Measurements from ENCODE around the gene PRDM5. TPM values are rescaled to one million over a fixed set of nuclear protein-coding genes. Genes with fewer than 3 reads are reported as not detected.

PRDM5 gene
- total RNA-seq, 1 experiment from 2014 or later = 5.1 TPM

GRCh38 chr4:120915336-120915735, 7.2 kb downstream of the PRDM5 start:
- CTCF ChIA-PET = no interaction called here
- H3K79me2 ChIP-seq (ENCODE audit: insufficient read depth, low read length) = no peaks in the 10 kb centered on the region
- POLR2A ChIA-PET = no interaction called here

GRCh38 chr4:120903419-120903818, 19.1 kb downstream of the PRDM5 start:
- TF ChIP-seq EZH2 (IDR thresholded peaks at IDR 0.05) (no peak), ZNF274 (IDR thresholded peaks at IDR 0.05; ENCODE audit: low read depth, low read length) (no peak), POLR2A (IDR thresholded peaks at IDR 0.05; ENCODE audit: borderline replicate concordance, extremely low read depth, insufficient read depth, insufficient read length) (no peak), EZH2phosphoT487 (IDR thresholded peaks at IDR 0.05; ENCODE audit: borderline replicate concordance) (no peak), ZFX (IDR thresholded peaks at IDR 0.05) (no peak), EGR1 (IDR thresholded peaks at IDR 0.05; ENCODE audit: low read depth) (no peak), ELF1 (IDR thresholded peaks at IDR 0.05; ENCODE audit: borderline replicate concordance, low read depth) (no peak), SRF (IDR thresholded peaks at IDR 0.05; ENCODE audit: low read depth) (no peak), SP1 (IDR thresholded peaks at IDR 0.05; ENCODE audit: low read depth) (no peak), RAD21 (IDR thresholded peaks at IDR 0.05; ENCODE audit: low read depth) (no peak), SIN3A (IDR thresholded peaks at IDR 0.05; ENCODE audit: low read depth) (no peak), JUND (IDR thresholded peaks at IDR 0.05) (no peak), CTCF (IDR thresholded peaks at IDR 0.05 in 2 of 3, conservative IDR thresholded peaks at IDR 0.05 in 1 of 3; ENCODE audit: borderline replicate concordance in 1 of 3, insufficient read depth in 1 of 3, low read depth in 2 of 3, low read length in 2 of 3) (no peak), YY1 (IDR thresholded peaks at IDR 0.05; ENCODE audit: extremely low read depth, insufficient replicate concordance, low read depth, low read length) (no peak), CEBPB (IDR thresholded peaks at IDR 0.05; ENCODE audit: low read depth) (no peak), TCF7L2 (IDR thresholded peaks at IDR 0.05; ENCODE audit: borderline replicate concordance, extremely low read depth, insufficient read depth, insufficient read length) (no peak)

More at GRCh38 chr4:120915336-120915735, 7.2 kb downstream of the PRDM5 start:
- DNase-seq (ENCODE audit: low read depth, low spot score) (no peak), ATAC-seq (no peak)
- H3K4me2 ChIP-seq (ENCODE audit: low read length) = no peak overlapping the region
- no peak for TF ChIP-seq POLR2AphosphoS5 (IDR thresholded peaks at IDR 0.05; ENCODE audit: low read depth, low read length)
- TF ChIP-seq SRF (IDR thresholded peaks at IDR 0.05; ENCODE audit: low read depth) = no peak
- TF ChIP-seq SIN3A (IDR thresholded peaks at IDR 0.05; ENCODE audit: low read depth) = no peak
- TF ChIP-seq ZNF274 (IDR thresholded peaks at IDR 0.05; ENCODE audit: low read depth, low read length) = no peak
- no peak for TF ChIP-seq FOSL1 (IDR thresholded peaks at IDR 0.05; ENCODE audit: low read depth)
- no peak for TF ChIP-seq EGR1 (IDR thresholded peaks at IDR 0.05; ENCODE audit: low read depth)
- no peak for TF ChIP-seq CEBPB (IDR thresholded peaks at IDR 0.05; ENCODE audit: low read depth)
- TF ChIP-seq RAD21 (IDR thresholded peaks at IDR 0.05; ENCODE audit: low read depth) = no peak
- no peak for TF ChIP-seq TCF7L2 (IDR thresholded peaks at IDR 0.05; ENCODE audit: borderline replicate concordance, extremely low read depth, insufficient read depth, insufficient read length)
- H3K27me3 ChIP-seq (ENCODE audit: insufficient read depth, low read length) = no peaks in the 10 kb centered on the region
- no peaks in the 10 kb centered on the region for H3K36me3 ChIP-seq (ENCODE audit: control insufficient read depth in 1 of 2, insufficient read depth in 2 of 2, low read length in 2 of 2)
- intact Hi-C loops (cut with micrococcal nuclease) = no loop called here
- no peak overlapping the region for H2AFZ ChIP-seq (ENCODE audit: low read depth, low read length, poor library complexity, severe bottlenecking)
- H3K4me1 ChIP-seq (ENCODE audit: control insufficient read depth in 1 of 2, insufficient read depth in 2 of 2, low read length in 2 of 2) = no peaks in the 10 kb centered on the region
- no peak overlapping the region for H3K9ac ChIP-seq (ENCODE audit: low read length)
- no peaks in the 10 kb centered on the region; the same call in 1 of the 2 replicates for H4K20me1 ChIP-seq (ENCODE audit: insufficient read depth)
- no peaks in the 10 kb centered on the region for H3K9me2 ChIP-seq (ENCODE audit: insufficient read depth)
- BruUV-seq (replicated peaks) = no TSS peak
- H3K9me3 ChIP-seq (ENCODE audit: control insufficient read depth in 1 of 2, insufficient read depth in 1 of 2, low read depth in 1 of 2, low read length in 2 of 2) = no peaks in the 10 kb centered on the region
- no peak overlapping the region for H3K4me3 ChIP-seq (replicated peaks in 1 of 2; ENCODE audit: low read depth in 1 of 2, low read length in 2 of 2)
- H3K27ac ChIP-seq (ENCODE audit: low read depth, low read length) = no peak overlapping the region
- RAD21 ChIA-PET (ENCODE audit: low non-redundant PET in 1 of 2, low total read pairs in 2 of 2, uncharacterized antibody in 2 of 2, unreplicated experiment in 2 of 2) = no interaction called here

More at GRCh38 chr4:120903419-120903818, 19.1 kb downstream of the PRDM5 start:
- RAD21 ChIA-PET (ENCODE audit: low non-redundant PET in 1 of 2, low total read pairs in 2 of 2, uncharacterized antibody in 2 of 2, unreplicated experiment in 2 of 2) = no interaction called here
- Histone ChIP-seq H4K20me1 (ENCODE audit: insufficient read depth) (no peaks in the 10 kb centered on the region), H3K9me2 (ENCODE audit: insufficient read depth) (no peaks in the 10 kb centered on the region), H3K4me2 (ENCODE audit: low read length) (no peak overlapping the region), H3K79me2 (ENCODE audit: insufficient read depth, low read length) (no peaks in the 10 kb centered on the region), H3K4me1 (ENCODE audit: control insufficient read depth in 1 of 2, insufficient read depth in 2 of 2, low read length in 2 of 2) (no peaks in the 10 kb centered on the region), H3K4me3 (replicated peaks in 1 of 2; ENCODE audit: low read depth in 1 of 2, low read length in 2 of 2) (no peak overlapping the region), H3K36me3 (ENCODE audit: control insufficient read depth in 1 of 2, insufficient read depth in 2 of 2, low read length in 2 of 2) (no peaks in the 10 kb centered on the region), H3K9ac (ENCODE audit: low read length) (no peak overlapping the region), H3K27ac (ENCODE audit: low read depth, low read length) (no peak overlapping the region), H3K27me3 (ENCODE audit: insufficient read depth, low read length) (no peaks in the 10 kb centered on the region), H2AFZ (ENCODE audit: low read depth, low read length, poor library complexity, severe bottlenecking) (no peak overlapping the region), H3K9me3 (ENCODE audit: control insufficient read depth in 1 of 2, insufficient read depth in 1 of 2, low read depth in 1 of 2, low read length in 2 of 2) (no peaks in the 10 kb centered on the region)
- BruUV-seq (replicated peaks) = no TSS peak
- intact Hi-C loops (cut with micrococcal nuclease) = no loop called here
- no peak for ATAC-seq
- DNase-seq (ENCODE audit: low read depth, low spot score) = no peak
- POLR2A ChIA-PET = no interaction called here
- CTCF ChIA-PET = no interaction called here
